SK-N-SH treated with all-trans-retinoic acid at 6 μM for 48 hours (cell line): Measurements from ENCODE around the gene CCDC63.

Source experiments
- ATAC-seq: fragments of 200-7000 bp; cut with Tn5 transposase; 3 replicates; pipeline ENCODE4 v1.9.1; 2020; ENCODE audit warnings: mild to moderate bottlenecking, moderate library complexity
- ARNTL ChIP-seq: fragments of 450-650 bp; formaldehyde crosslinking; IDR thresholded peaks from 2 replicates; pipeline ENCODE4 v1.5.0; 2020; ENCODE audit warnings: low read depth, mild to moderate bottlenecking, moderate library complexity, borderline replicate concordance
- CREB5 ChIP-seq: fragments of 250-450 bp; sonication (Bioruptor Pico); IDR thresholded peaks from 2 replicates; pipeline ENCODE4 v1.5.1; 2020; ENCODE audit warnings: low read depth, mild to moderate bottlenecking, moderate library complexity
- CSDC2 ChIP-seq: fragments of 250-450 bp; sonication (Bioruptor Pico); IDR thresholded peaks from 2 replicates; pipeline ENCODE4 v1.5.0; 2020; ENCODE audit warnings: mild to moderate bottlenecking, moderate library complexity
- CSRNP3 ChIP-seq: fragments of 250-450 bp; sonication (Bioruptor Pico); IDR thresholded peaks from 2 replicates; pipeline ENCODE4 v1.5.1; 2021; ENCODE audit warnings: mild to moderate bottlenecking, moderate library complexity
- ESRRG ChIP-seq: fragments of 250-450 bp; sonication (Bioruptor Pico); IDR thresholded peaks from 2 replicates; pipeline ENCODE4 v1.6.1; 2021; ENCODE audit warnings: mild to moderate bottlenecking
- GLIS3 ChIP-seq: fragments of 250-450 bp; sonication (Bioruptor Pico); IDR thresholded peaks from 2 replicates; pipeline ENCODE4 v1.5.0; 2020; ENCODE audit warnings: mild to moderate bottlenecking, moderate library complexity
- ISL1 ChIP-seq: fragments of 250-450 bp; sonication (Bioruptor Pico); IDR thresholded peaks from 2 replicates; pipeline ENCODE4 v2.1.2; 2022; ENCODE audit warnings: mild to moderate bottlenecking, moderate library complexity
- OSR1 ChIP-seq: fragments of 250-450 bp; sonication (Bioruptor Pico); IDR thresholded peaks from 2 replicates; pipeline ENCODE4 v1.8.0; 2022; ENCODE audit warnings: moderate library complexity, mild to moderate bottlenecking, inconsistent platforms
- PATZ1 ChIP-seq: fragments of 250-450 bp; sonication (Bioruptor Pico); IDR thresholded peaks from 2 replicates; pipeline ENCODE4 v1.8.0; 2020; ENCODE audit warnings: mild to moderate bottlenecking, moderate library complexity, borderline replicate concordance
- POU6F1 ChIP-seq: fragments of 250-450 bp; sonication (Bioruptor Pico); IDR thresholded peaks from 2 replicates; pipeline ENCODE4 v1.8.0; 2021; ENCODE audit warnings: low read depth, mild to moderate bottlenecking, moderate library complexity, borderline replicate concordance
- PPARA ChIP-seq: fragments of 250-450 bp; sonication (Bioruptor Pico); IDR thresholded peaks from 2 replicates; pipeline ENCODE4 v1.5.0; 2020; ENCODE audit warnings: mild to moderate bottlenecking, borderline replicate concordance
- RARB ChIP-seq: fragments of 250-450 bp; sonication (Bioruptor Pico); IDR thresholded peaks from 2 replicates; pipeline ENCODE4 v1.8.0; 2021; ENCODE audit warnings: mild to moderate bottlenecking, moderate library complexity
- SNAI2 ChIP-seq: fragments of 250-450 bp; sonication (Bioruptor Pico); IDR thresholded peaks from 2 replicates; pipeline ENCODE4 v1.5.0; 2020; ENCODE audit warnings: mild to moderate bottlenecking, moderate library complexity
- TCF4 ChIP-seq: fragments of 250-450 bp; sonication (Bioruptor Pico); IDR thresholded peaks from 2 replicates; pipeline ENCODE4 v1.8.0; 2021; ENCODE audit warnings: mild to moderate bottlenecking, moderate library complexity, borderline replicate concordance
- TOX ChIP-seq: fragments of 250-450 bp; sonication (Bioruptor Pico); IDR thresholded peaks from 2 replicates; pipeline ENCODE4 v1.8.0; 2021; ENCODE audit warnings: mild to moderate bottlenecking, moderate library complexity, borderline replicate concordance
- TSHZ2 ChIP-seq: fragments of 250-450 bp; sonication (Bioruptor Pico); IDR thresholded peaks from 2 replicates; pipeline ENCODE4 v1.5.0; 2020; ENCODE audit warnings: mild to moderate bottlenecking, moderate library complexity
- ZC3H10 ChIP-seq: fragments of 250-450 bp; sonication (Bioruptor Pico); IDR thresholded peaks from 2 replicates; pipeline ENCODE4 v1.5.1; 2021; ENCODE audit warnings: mild to moderate bottlenecking, moderate library complexity
- ZFP3 ChIP-seq: fragments of 250-450 bp; sonication (Bioruptor Pico); IDR thresholded peaks from 2 replicates; pipeline ENCODE4 v1.5.0; 2020; ENCODE audit warnings: mild to moderate bottlenecking, moderate library complexity
- ZFP30 ChIP-seq: fragments of 450-650 bp; formaldehyde crosslinking; IDR thresholded peaks from 2 replicates; pipeline ENCODE4 v1.5.0; 2022; ENCODE audit warnings: mild to moderate bottlenecking, moderate library complexity
- ZNF565 ChIP-seq: fragments of 450-650 bp; formaldehyde crosslinking; conservative IDR thresholded peaks from 2 replicates; pipeline ENCODE4 v1.5.0; 2020; ENCODE audit warnings: low read depth, mild to moderate bottlenecking, moderate library complexity
- ZNF70 ChIP-seq: fragments of 450-650 bp; formaldehyde crosslinking; IDR thresholded peaks from 2 replicates; pipeline ENCODE4 v1.5.0; 2020; ENCODE audit warnings: mild to moderate bottlenecking, moderate library complexity
- ZNF8 ChIP-seq: fragments of 450-650 bp; formaldehyde crosslinking; IDR thresholded peaks from 2 replicates; pipeline ENCODE4 v1.5.0; 2020; ENCODE audit warnings: mild to moderate bottlenecking, moderate library complexity

Gene CCDC63

GRCh38 chr12:110912263-110912662, 65.5 kb downstream of the CCDC63 start:
- TF ChIP-seq ZFP30 (no peak), OSR1 (CRISPR knock-in tag) (no peak), SNAI2 (no peak), CSRNP3 (CRISPR knock-in tag) (no peak), TCF4 (CRISPR knock-in tag) (no peak), ZFP3 (CRISPR knock-in tag) (no peak), ISL1 (no peak), GLIS3 (no peak), ARNTL (no peak), PPARA (CRISPR knock-in tag) (no peak), ZNF565 (no peak), ZNF8 (CRISPR knock-in tag) (no peak), POU6F1 (CRISPR knock-in tag) (no peak), TSHZ2 (CRISPR knock-in tag) (no peak)
- no peak for ATAC-seq

- ATAC-seq: no peak
- TF ChIP-seq ZC3H10: no peak
- TF ChIP-seq OSR1 (CRISPR knock-in tag): no peak
- no peak for TF ChIP-seq ESRRG (CRISPR knock-in tag)
- TF ChIP-seq CSRNP3 (CRISPR knock-in tag): no peak
- TF ChIP-seq ARNTL: no peak
- no peak for TF ChIP-seq ZFP3 (CRISPR knock-in tag)
- TF ChIP-seq ISL1: no peak
- no peak for TF ChIP-seq POU6F1 (CRISPR knock-in tag)
- no peak for TF ChIP-seq ZNF70
- no peak for TF ChIP-seq CREB5
- TF ChIP-seq CSDC2 (CRISPR knock-in tag): no peak
- no peak for TF ChIP-seq PATZ1 (CRISPR knock-in tag)
- TF ChIP-seq TSHZ2 (CRISPR knock-in tag): no peak
- TF ChIP-seq GLIS3: no peak
- no peak for TF ChIP-seq PPARA (CRISPR knock-in tag)
- TF ChIP-seq SNAI2: no peak
- TF ChIP-seq TOX (CRISPR knock-in tag): no peak
- no peak for TF ChIP-seq ZNF8 (CRISPR knock-in tag)
- TF ChIP-seq ZFP30: no peak
- TF ChIP-seq RARB: no peak
Observed at GRCh38 chr12:110913119-110914056, 66.6 kb downstream of the CCDC63 start.
